ENCODE data around the gene CNST. TPM values are rescaled to one million over a fixed set of nuclear protein-coding genes. Genes with fewer than 3 reads are reported as not detected.

Gene CNST
- total RNA-seq, 1 experiment from 2014 or later: 19.8 TPM

- no peaks in the 10 kb centered on the region for H3K4me1 ChIP-seq (ENCODE audit: insufficient read depth, low read length)
- no peaks in the 10 kb centered on the region for H3K4me1 Mint-ChIP-seq
- H3K4me2 ChIP-seq (ENCODE audit: insufficient read depth, insufficient read length, low read length): no peak overlapping the region
- no CpG with 5 or more reads among the region's 17 CpGs for WGBS (ENCODE audit: extremely low coverage, insufficient read length, low lambda C conversion rate)
- peak overlapping the region in 1 of 3 experiments; percentile 67; a peak in 1 of 7 replicates for H3K27ac Mint-ChIP-seq
- no peak for TF ChIP-seq CTCF (conservative IDR thresholded peaks at IDR 0.05)
- peaks cover 5% of the 10 kb centered on the region for H3K9me3 ChIP-seq (ENCODE audit: control insufficient read depth, low read depth, low read length)
- no peak overlapping the region for H4K5ac ChIP-seq (ENCODE audit: insufficient read length, low read depth, low read length)
- no peak overlapping the region for H4K8ac ChIP-seq (replicated peaks; ENCODE audit: insufficient read length, low read depth, low read length)
- H3K56ac ChIP-seq (ENCODE audit: insufficient read length, low read depth, low read length): no peak overlapping the region
- H3K14ac ChIP-seq (ENCODE audit: insufficient read depth, low read length): no peak overlapping the region
- no peak overlapping the region for H3K23ac ChIP-seq (ENCODE audit: insufficient read length, low read depth, low read length)
- H3K23me2 ChIP-seq (ENCODE audit: insufficient read length, low read depth, low read length, poor library complexity, severe bottlenecking): no peaks in the 10 kb centered on the region
- no peak overlapping the region for H2BK12ac ChIP-seq (ENCODE audit: insufficient read length, low read depth, low read length)
- no peak overlapping the region for H2BK5ac ChIP-seq (ENCODE audit: insufficient read length, low read length)
- H3K4me3 Mint-ChIP-seq: no peak overlapping the region
- DNase-seq: no peak
- H3T11ph ChIP-seq (ENCODE audit: low read length): no peak overlapping the region
- H2AK5ac ChIP-seq (ENCODE audit: insufficient read length, low read length): no peak overlapping the region
- H3K36me3 Mint-ChIP-seq (ENCODE audit: insufficient read depth in 1 of 3, low read depth in 3 of 3): peaks cover 5 to 17% (median 7%) of the 10 kb centered on the region in 3 experiments; a peak in 4 of 7 replicates
- no peaks in the 10 kb centered on the region for H3K79me2 ChIP-seq (ENCODE audit: insufficient read depth, low read length)
- H3K9ac ChIP-seq (ENCODE audit: extremely low read depth, insufficient read length, low read length): no peak overlapping the region
- H3K27ac ChIP-seq (ENCODE audit: insufficient read length, low read depth, low read length): no peak overlapping the region
- peaks cover 8% of the 10 kb centered on the region for H3K27me3 Mint-ChIP-seq (ENCODE audit: low read depth)
- no peak overlapping the region for H2AFZ ChIP-seq (ENCODE audit: low read length)
- H4K20me1 ChIP-seq (ENCODE audit: control insufficient read depth, insufficient read depth, insufficient read length): no peaks in the 10 kb centered on the region
- no peaks in the 10 kb centered on the region for H3K27me3 ChIP-seq (ENCODE audit: insufficient read depth, low read length)
- H4K91ac ChIP-seq (ENCODE audit: insufficient read length, low read depth, low read length): no peak overlapping the region
- H2BK120ac ChIP-seq (ENCODE audit: low read depth, low read length, poor library complexity, severe bottlenecking): no peak overlapping the region
- no peaks in the 10 kb centered on the region for H3K79me1 ChIP-seq (ENCODE audit: insufficient read depth, low read depth, low read length, poor library complexity, severe bottlenecking)
- no peak overlapping the region for H3K4ac ChIP-seq (ENCODE audit: low read depth, low read length)
- peaks cover 58 to 62% of the 10 kb centered on the region in 2 experiments for H3K9me3 Mint-ChIP-seq
- no peak overlapping the region for H3K18ac ChIP-seq (ENCODE audit: insufficient read length, low read depth, low read length)
- H2BK20ac ChIP-seq (ENCODE audit: low read depth, low read length, poor library complexity, severe bottlenecking): no peak overlapping the region
- no peak overlapping the region for H2BK15ac ChIP-seq (ENCODE audit: low read depth, low read length)
Observed at GRCh38 chr1:246518456-246519205, 47.6 kb upstream of the CNST start.
